Caco-2 (cell line): Measurements from ENCODE around the gene CXCL8. TPM values are rescaled to one million over a fixed set of nuclear protein-coding genes. Genes with fewer than 3 reads are reported as not detected.

Source experiments
- BruUV-seq: library from RNA; stranded (reverse); fragments of 400-500 nt; replicated peaks from 2 replicates; lab custom pipeline; 2021; lab: Mats Ljungman, UMichigan
- CTCF ChIA-PET: fragments of 300-600 bp; sonication (Branson Sonifier 250); formaldehyde crosslinking; loops from one replicate; lab custom pipeline; 2022; ENCODE audit warnings: antibody characterized with exemption; lab: Charles Lee
- POLR2A ChIA-PET: fragments of 300-600 bp; sonication (Branson Sonifier 250); formaldehyde crosslinking; loops from one replicate; lab custom pipeline; 2022; ENCODE audit warnings: antibody characterized with exemption; lab: Charles Lee
- DNase-seq, 2 experiments: peaks; one replicate each; pipeline versions ENCODE4 v3.0.0 to v3.0.0-alpha.2; 2020 to 2022
- H3K27me3 ChIP-seq: replicated peaks from 2 replicates; pipeline ENCODE4 v1.6.0; 2011; ENCODE audit warnings: low read length; ENCODE audit not compliant: control insufficient read depth, insufficient read depth
- H3K36me3 ChIP-seq: 2 replicates; pipeline ENCODE4 v1.5.1; 2011; ENCODE audit warnings: low read length; ENCODE audit not compliant: control insufficient read depth, insufficient read depth
- H3K4me1 ChIP-seq: fragments of 250-450 bp; sonication (Bioruptor Pico); 2 replicates; pipeline ENCODE4 v1.5.1; 2020; ENCODE audit warnings: mild to moderate bottlenecking
- H3K4me3 ChIP-seq: 2 replicates; pipeline ENCODE4 v1.5.1; 2011; ENCODE audit warnings: low read depth, mild to moderate bottlenecking, control low read depth, low read length
- H3K9me3 ChIP-seq: fragments of 250-450 bp; sonication (Bioruptor Pico); 2 replicates; pipeline ENCODE4 v1.5.1; 2020; ENCODE audit warnings: mild to moderate bottlenecking, moderate library complexity
- H3K27ac Mint-ChIP-seq: one replicate; pipeline ENCODE4 v1.8.0; 2022; ENCODE audit warnings: mixed read lengths; ENCODE audit not compliant: unreplicated experiment
- H3K27me3 Mint-ChIP-seq: one replicate; pipeline ENCODE4 v1.8.0; 2022; ENCODE audit warnings: mixed read lengths; ENCODE audit not compliant: insufficient read depth, unreplicated experiment
- H3K36me3 Mint-ChIP-seq: one replicate; pipeline ENCODE4 v1.8.0; 2022; ENCODE audit warnings: mild to moderate bottlenecking, mixed read lengths; ENCODE audit not compliant: insufficient read depth, unreplicated experiment
- H3K4me1 Mint-ChIP-seq: one replicate; pipeline ENCODE4 v1.8.0; 2022; ENCODE audit warnings: low read depth, mixed read lengths; ENCODE audit not compliant: unreplicated experiment
- H3K4me3 Mint-ChIP-seq: one replicate; pipeline ENCODE4 v1.8.0; 2022; ENCODE audit warnings: mild to moderate bottlenecking, moderate library complexity, mixed read lengths; ENCODE audit not compliant: unreplicated experiment
- H3K9me3 Mint-ChIP-seq: one replicate; pipeline ENCODE4 v1.8.0; 2022; ENCODE audit warnings: mixed read lengths; ENCODE audit not compliant: unreplicated experiment
- CTCF ChIP-seq, 2 experiments: fragments of 200-600 bp in 1 of 2; IDR thresholded peaks; 1 replicate in 1 of 2; 2 replicates in 1 of 2; pipeline versions ENCODE4 v1.5.1 to v1.8.0; 2011 to 2022; ENCODE audit warnings: antibody characterized with exemption in 1 of 2, control low read depth in 1 of 2, inconsistent platforms in 1 of 2, low read depth in 1 of 2, low read length in 1 of 2, mild to moderate bottlenecking in 1 of 2, moderate library complexity in 1 of 2; ENCODE audit not compliant: insufficient read depth in 1 of 2, severe bottlenecking in 1 of 2, unreplicated experiment in 1 of 2
- intact Hi-C: fragments of 100-400 bp; cut with micrococcal nuclease; formaldehyde crosslinking; loops from one replicate; pipeline ENCODE4 v1.10.0; 2022; ENCODE audit not compliant: unreplicated experiment
- total RNA-seq: library from RNA; stranded (reverse); gene quantifications from 2 replicates; pipeline ENCODE4 v1.2.3, GENCODE V29; 2022

The CXCL8 gene
- total RNA-seq, 1 experiment from 2014 or later: 0.18 TPM

DNA sequence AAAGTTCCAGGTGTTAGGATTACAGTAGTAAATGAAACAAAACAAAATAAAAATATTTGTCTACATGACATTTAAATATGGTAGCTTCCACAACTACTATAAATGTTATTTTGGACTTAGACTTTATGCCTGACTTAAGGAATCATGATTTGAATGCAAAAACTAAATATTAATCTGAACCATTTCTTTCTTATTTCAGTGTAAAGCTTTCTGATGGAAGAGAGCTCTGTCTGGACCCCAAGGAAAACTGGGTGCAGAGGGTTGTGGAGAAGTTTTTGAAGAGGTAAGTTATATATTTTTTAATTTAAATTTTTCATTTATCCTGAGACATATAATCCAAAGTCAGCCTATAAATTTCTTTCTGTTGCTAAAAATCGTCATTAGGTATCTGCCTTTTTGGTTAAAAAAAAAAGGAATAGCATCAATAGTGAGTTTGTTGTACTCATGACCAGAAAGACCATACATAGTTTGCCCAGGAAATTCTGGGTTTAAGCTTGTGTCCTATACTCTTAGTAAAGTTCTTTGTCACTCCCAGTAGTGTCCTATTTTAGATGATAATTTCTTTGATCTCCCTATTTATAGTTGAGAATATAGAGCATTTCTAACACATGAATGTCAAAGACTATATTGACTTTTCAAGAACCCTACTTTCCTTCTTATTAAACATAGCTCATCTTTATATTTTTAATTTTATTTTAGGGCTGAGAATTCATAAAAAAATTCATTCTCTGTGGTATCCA lies 1.6 kb downstream of the CXCL8 start:
- H3K36me3 Mint-ChIP-seq: no peaks in the 10 kb centered on the region
- DNase-seq: no peak
- ChIA-PET CTCF (no interaction called here), POLR2A (no interaction called here)
- Histone ChIP-seq H3K4me3 (no peak overlapping the region), H3K36me3 (no peaks in the 10 kb centered on the region), H3K4me1 (no peaks in the 10 kb centered on the region), H3K9me3 (no peaks in the 10 kb centered on the region), H3K27me3 (no peaks in the 10 kb centered on the region)
- BruUV-seq: no TSS peak
- no peak overlapping the region for H3K4me3 Mint-ChIP-seq
- no peaks in the 10 kb centered on the region for H3K27me3 Mint-ChIP-seq
- H3K27ac Mint-ChIP-seq: no peak overlapping the region
- intact Hi-C loops: no loop called here
- H3K4me1 Mint-ChIP-seq: no peaks in the 10 kb centered on the region
- H3K9me3 Mint-ChIP-seq: no peaks in the 10 kb centered on the region
- TF ChIP-seq CTCF (IDR thresholded peaks at IDR 0.05; ENCODE audit: insufficient read depth in 1 of 2, low read depth in 1 of 2, low read length in 1 of 2, severe bottlenecking in 1 of 2, unreplicated experiment in 1 of 2): no peak

DNA sequence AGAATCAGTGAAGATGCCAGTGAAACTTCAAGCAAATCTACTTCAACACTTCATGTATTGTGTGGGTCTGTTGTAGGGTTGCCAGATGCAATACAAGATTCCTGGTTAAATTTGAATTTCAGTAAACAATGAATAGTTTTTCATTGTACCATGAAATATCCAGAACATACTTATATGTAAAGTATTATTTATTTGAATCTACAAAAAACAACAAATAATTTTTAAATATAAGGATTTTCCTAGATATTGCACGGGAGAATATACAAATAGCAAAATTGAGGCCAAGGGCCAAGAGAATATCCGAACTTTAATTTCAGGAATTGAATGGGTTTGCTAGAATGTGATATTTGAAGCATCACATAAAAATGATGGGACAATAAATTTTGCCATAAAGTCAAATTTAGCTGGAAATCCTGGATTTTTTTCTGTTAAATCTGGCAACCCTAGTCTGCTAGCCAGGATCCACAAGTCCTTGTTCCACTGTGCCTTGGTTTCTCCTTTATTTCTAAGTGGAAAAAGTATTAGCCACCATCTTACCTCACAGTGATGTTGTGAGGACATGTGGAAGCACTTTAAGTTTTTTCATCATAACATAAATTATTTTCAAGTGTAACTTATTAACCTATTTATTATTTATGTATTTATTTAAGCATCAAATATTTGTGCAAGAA lies 2.3 kb downstream of the CXCL8 start:
- H3K4me3 ChIP-seq: no peak overlapping the region
- H3K4me3 Mint-ChIP-seq: no peak overlapping the region

GRCh38 chr4:73743281-73743680 lies 2.9 kb downstream of the CXCL8 start:
- Mint-ChIP-seq H3K4me1 (no peaks in the 10 kb centered on the region), H3K4me3 (no peak overlapping the region), H3K27me3 (no peaks in the 10 kb centered on the region), H3K27ac (no peak overlapping the region), H3K36me3 (no peaks in the 10 kb centered on the region), H3K9me3 (no peaks in the 10 kb centered on the region)
- TF ChIP-seq CTCF (IDR thresholded peaks at IDR 0.05; ENCODE audit: insufficient read depth in 1 of 2, low read depth in 1 of 2, low read length in 1 of 2, severe bottlenecking in 1 of 2, unreplicated experiment in 1 of 2): no peak
- H3K4me1 ChIP-seq: no peaks in the 10 kb centered on the region
- CTCF ChIA-PET: no interaction called here
- no TSS peak for BruUV-seq
- no peaks in the 10 kb centered on the region for H3K36me3 ChIP-seq
- no peak for DNase-seq
- no peak overlapping the region for H3K4me3 ChIP-seq
- H3K9me3 ChIP-seq: no peaks in the 10 kb centered on the region
- POLR2A ChIA-PET: no interaction called here
- intact Hi-C loops: no loop called here
- no peaks in the 10 kb centered on the region for H3K27me3 ChIP-seq

More for the DNA sequence above, 2.3 kb downstream of the CXCL8 start:
- TF ChIP-seq CTCF (IDR thresholded peaks at IDR 0.05; ENCODE audit: insufficient read depth in 1 of 2, low read depth in 1 of 2, low read length in 1 of 2, severe bottlenecking in 1 of 2, unreplicated experiment in 1 of 2): no peak
- no TSS peak for BruUV-seq
- POLR2A ChIA-PET: no interaction called here
- Mint-ChIP-seq H3K36me3 (no peaks in the 10 kb centered on the region), H3K27me3 (no peaks in the 10 kb centered on the region), H3K27ac (no peak overlapping the region), H3K9me3 (no peaks in the 10 kb centered on the region), H3K4me1 (no peaks in the 10 kb centered on the region)
- Histone ChIP-seq H3K4me1 (no peaks in the 10 kb centered on the region), H3K27me3 (no peaks in the 10 kb centered on the region), H3K9me3 (no peaks in the 10 kb centered on the region), H3K36me3 (no peaks in the 10 kb centered on the region)
- CTCF ChIA-PET: no interaction called here
- no peak for DNase-seq
- intact Hi-C loops: no loop called here
